A549 (cell line): ENCODE data around the gene CARD14. TPM values are rescaled to one million over a fixed set of nuclear protein-coding genes. Genes with fewer than 3 reads are reported as not detected.
A peak's percentile ranks its signal among the peaks of the same experiment; 100 is the strongest.

Source experiments
- ATAC-seq, 2 experiments: fragments of 200-7000 bp in 1 of 2; fragments of >200 bp in 1 of 2; cut with Nextera tagmentation in 1 of 2; cut with Tn5 transposase in 1 of 2; 3 replicates each; pipeline versions ENCODE4 v1.8.0 to v1.9.1; 2018 to 2020; ENCODE audit warnings: mild to moderate bottlenecking in 1 of 2, moderate library complexity in 1 of 2
- CTCF ChIA-PET: fragments of 300-600 bp; sonication (Branson Sonifier 250); formaldehyde crosslinking; extraction: SDS; loops from one replicate; lab custom pipeline; 2021; ENCODE audit warnings: antibody characterized with exemption, inconsistent platforms; lab: Yijun Ruan, JAX
- POLR2A ChIA-PET: fragments of 350-600 bp; formaldehyde crosslinking; extraction: SDS; loops from one replicate; lab custom pipeline; 2021; ENCODE audit warnings: antibody characterized with exemption, inconsistent platforms; lab: Yijun Ruan, JAX
- DNase-seq, 2 experiments: peaks; one replicate each; pipeline versions ENCODE4 v3.0.0 to v3.0.0-alpha.2; 2011 to 2016; ENCODE audit warnings: low read depth in 1 of 2, low spot score in 1 of 2
- FAIRE-seq: peaks from 2 replicates; lab custom pipeline; 2011; peaks lifted over from hg19 to GRCh38; lab: Jason Lieb, UNC
- H3K27ac ChIP-seq, 2 experiments: fragments of >200 bp; sonication (Bioruptor Twin); formaldehyde crosslinking; 3 replicates each; pipeline ENCODE4 v1.5.1; 2016 to 2017
- H3K4me1 ChIP-seq: fragments of >200 bp; sonication (Bioruptor Twin); formaldehyde crosslinking; 3 replicates; pipeline ENCODE4 v1.6.1; 2016
- H3K4me2 ChIP-seq: fragments of >200 bp; sonication (Bioruptor Twin); formaldehyde crosslinking; 3 replicates; pipeline ENCODE4 v1.6.1; 2016
- H3K4me3 ChIP-seq: fragments of >200 bp; sonication (Bioruptor Twin); formaldehyde crosslinking; 3 replicates; pipeline ENCODE4 v1.5.1; 2016
- H3K9me3 ChIP-seq: fragments of >200 bp; sonication (Bioruptor Twin); formaldehyde crosslinking; 3 replicates; pipeline ENCODE4 v1.6.1; 2016
- BHLHE40 ChIP-seq: IDR thresholded peaks from 2 replicates; pipeline ENCODE4 v1.6.1; 2012; ENCODE audit warnings: low read depth, low read length, inconsistent platforms
- CBX2 ChIP-seq: fragments of 200-600 bp; sonication (generic); IDR thresholded peaks from 2 replicates; pipeline ENCODE4 v1.6.1; 2016; ENCODE audit warnings: low read depth, mild to moderate bottlenecking, borderline replicate concordance
- CBX8 ChIP-seq: fragments of 200-600 bp; sonication (generic); IDR thresholded peaks from 2 replicates; pipeline ENCODE4 v1.6.1; 2016
- CHD4 ChIP-seq: fragments of 200-600 bp; sonication (generic); IDR thresholded peaks from 2 replicates; pipeline ENCODE4 v1.6.1; 2016; ENCODE audit warnings: antibody characterized with exemption, mild to moderate bottlenecking, borderline replicate concordance
- EHF ChIP-seq: fragments of 250-450 bp; sonication (Bioruptor Pico); IDR thresholded peaks from 2 replicates; pipeline ENCODE4 v1.5.0; 2020; ENCODE audit warnings: mild to moderate bottlenecking
- FOSL2 ChIP-seq, 2 experiments: fragments of 450-650 bp in 1 of 2; fragments of >200 bp in 1 of 2; sonication (Bioruptor Twin) in 1 of 2; formaldehyde crosslinking; IDR thresholded peaks; 2 replicates each; pipeline versions ENCODE4 v1.5.0 to v1.6.1; 2016 to 2020; ENCODE audit warnings: mild to moderate bottlenecking in 1 of 2, moderate library complexity in 1 of 2
- HOXB13 ChIP-seq: fragments of 250-450 bp; sonication (Bioruptor Pico); IDR thresholded peaks from 2 replicates; pipeline ENCODE4 v1.5.0; 2020; ENCODE audit warnings: low read depth, mild to moderate bottlenecking, moderate library complexity
- JUN ChIP-seq, 2 experiments: fragments of >200 bp; sonication (Bioruptor Twin); formaldehyde crosslinking; IDR thresholded peaks; 2 replicates in 1 of 2; 3 replicates in 1 of 2; pipeline ENCODE4 v1.6.1; 2016 to 2017
- JUNB ChIP-seq: fragments of >200 bp; sonication (Bioruptor Twin); formaldehyde crosslinking; IDR thresholded peaks from 2 replicates; pipeline ENCODE4 v1.6.1; 2016
- KDM1A ChIP-seq: fragments of 200-600 bp; sonication (generic); IDR thresholded peaks from 2 replicates; pipeline ENCODE4 v1.6.1; 2016; ENCODE audit warnings: low read depth, mild to moderate bottlenecking
- KDM5A ChIP-seq: fragments of 200-600 bp; sonication (generic); IDR thresholded peaks from 2 replicates; pipeline ENCODE4 v1.6.1; 2016; ENCODE audit warnings: antibody characterized with exemption, mild to moderate bottlenecking
- MAFK ChIP-seq: fragments of 450-650 bp; IDR thresholded peaks from 2 replicates; pipeline ENCODE4 v1.6.1; 2014; ENCODE audit not compliant: partially characterized antibody
- MAZ ChIP-seq: fragments of 150-350 bp; IDR thresholded peaks from 2 replicates; pipeline ENCODE4 v1.6.1; 2014; ENCODE audit warnings: antibody characterized with exemption, low read depth, low read length, borderline replicate concordance
- NR3C1 ChIP-seq: fragments of >200 bp; sonication (Bioruptor Twin); formaldehyde crosslinking; IDR thresholded peaks from 3 replicates; pipeline ENCODE4 v1.6.1; 2017
- PHF8 ChIP-seq: fragments of 200-600 bp; sonication (generic); IDR thresholded peaks from 2 replicates; pipeline ENCODE4 v1.6.1; 2016; ENCODE audit warnings: low read depth, mild to moderate bottlenecking, antibody characterized with exemption, moderate library complexity, borderline replicate concordance
- POLR2A ChIP-seq: IDR thresholded peaks from 2 replicates; pipeline ENCODE4 v1.6.1; 2012; ENCODE audit warnings: mild to moderate bottlenecking, low read length
- POLR2AphosphoS2 ChIP-seq: conservative IDR thresholded peaks from 2 replicates; pipeline ENCODE4 v1.6.1; 2012; ENCODE audit warnings: low read length, improper control_type of control experiment, inconsistent platforms
- RARB ChIP-seq: fragments of 250-450 bp; sonication (Bioruptor Pico); IDR thresholded peaks from 2 replicates; pipeline ENCODE4 v1.8.0; 2021; ENCODE audit warnings: mild to moderate bottlenecking, moderate library complexity
- RNF2 ChIP-seq: fragments of 200-600 bp; sonication (generic); IDR thresholded peaks from 2 replicates; pipeline ENCODE4 v1.6.1; 2016; ENCODE audit warnings: low read depth, mild to moderate bottlenecking, antibody characterized with exemption, moderate library complexity, borderline replicate concordance
- TFCP2L1 ChIP-seq: fragments of 250-450 bp; sonication (Bioruptor Pico); IDR thresholded peaks from 2 replicates; pipeline ENCODE4 v1.5.0; 2021; ENCODE audit warnings: mild to moderate bottlenecking
- TP53 ChIP-seq: fragments of 250-450 bp; sonication (Bioruptor Pico); IDR thresholded peaks from 2 replicates; pipeline ENCODE4 v1.5.0; 2021; ENCODE audit warnings: mild to moderate bottlenecking, moderate library complexity
- ZC3H11A ChIP-seq: fragments of 450-650 bp; IDR thresholded peaks from 2 replicates; pipeline ENCODE4 v1.6.1; 2014; ENCODE audit warnings: antibody characterized with exemption, mild to moderate bottlenecking
- ZNF302 ChIP-seq: fragments of 250-450 bp; sonication (Bioruptor Pico); IDR thresholded peaks from 2 replicates; pipeline ENCODE4 v1.9.0; 2021; ENCODE audit warnings: inconsistent platforms, mild to moderate bottlenecking, moderate library complexity
- ZSCAN20 ChIP-seq: fragments of 250-450 bp; sonication (Bioruptor Pico); IDR thresholded peaks from 2 replicates; pipeline ENCODE4 v1.8.0; 2022; ENCODE audit warnings: mild to moderate bottlenecking, moderate library complexity
- WGBS: methylation state at CpG from one replicate; pipeline ENCODE4 v1.1.6; 2017; ENCODE audit errors: missing lambda C conversion rate; 5-methylcytosine and 5-hydroxymethylcytosine counted together
- polyA plus RNA-seq, 4 experiments: library from polyadenylated mRNA; depleted of rRNA in 3 of 4; stranded (reverse); fragments of >200 nt; fragmentation: RNase III in 1 of 4; extraction: RNeasy Plus Mini Kit Qiagen cat#74134 plus additional on column Dnase treatment in 1 of 4; gene quantifications; 2 replicates in 3 of 4; 3 replicates in 1 of 4; pipeline ENCODE4 v1.2.3, GENCODE V29; 2011 to 2017
- TF ChIP-seq, protein P1 (sequence below): IDR thresholded peaks from 2 replicates; pipeline ENCODE4 v1.6.1; 2012; ENCODE audit warnings: low read depth, borderline replicate concordance
- TF ChIP-seq, protein P2 (sequence below): fragments of 250-450 bp; sonication (Bioruptor Pico); IDR thresholded peaks from 2 replicates; pipeline ENCODE4 v1.5.0; 2020; ENCODE audit warnings: low read depth, mild to moderate bottlenecking, moderate library complexity
- TF ChIP-seq, protein P3 (sequence below): fragments of 200-600 bp; sonication (generic); IDR thresholded peaks from 2 replicates; pipeline ENCODE4 v1.6.1; 2016; ENCODE audit warnings: antibody characterized with exemption, mild to moderate bottlenecking, moderate library complexity
- TF ChIP-seq, protein P4 (sequence below): IDR thresholded peaks from 2 replicates; pipeline ENCODE4 v1.6.1; 2012
- TF ChIP-seq, protein P5 (sequence below): fragments of >200 bp; sonication (Bioruptor Twin); formaldehyde crosslinking; IDR thresholded peaks from 2 replicates; pipeline ENCODE4 v1.6.1; 2016

Gene CARD14
- polyA plus RNA-seq, 2 of the 4 experiments (the other 2 are of a cell fraction): 0.17 to 0.18 TPM

DNA sequence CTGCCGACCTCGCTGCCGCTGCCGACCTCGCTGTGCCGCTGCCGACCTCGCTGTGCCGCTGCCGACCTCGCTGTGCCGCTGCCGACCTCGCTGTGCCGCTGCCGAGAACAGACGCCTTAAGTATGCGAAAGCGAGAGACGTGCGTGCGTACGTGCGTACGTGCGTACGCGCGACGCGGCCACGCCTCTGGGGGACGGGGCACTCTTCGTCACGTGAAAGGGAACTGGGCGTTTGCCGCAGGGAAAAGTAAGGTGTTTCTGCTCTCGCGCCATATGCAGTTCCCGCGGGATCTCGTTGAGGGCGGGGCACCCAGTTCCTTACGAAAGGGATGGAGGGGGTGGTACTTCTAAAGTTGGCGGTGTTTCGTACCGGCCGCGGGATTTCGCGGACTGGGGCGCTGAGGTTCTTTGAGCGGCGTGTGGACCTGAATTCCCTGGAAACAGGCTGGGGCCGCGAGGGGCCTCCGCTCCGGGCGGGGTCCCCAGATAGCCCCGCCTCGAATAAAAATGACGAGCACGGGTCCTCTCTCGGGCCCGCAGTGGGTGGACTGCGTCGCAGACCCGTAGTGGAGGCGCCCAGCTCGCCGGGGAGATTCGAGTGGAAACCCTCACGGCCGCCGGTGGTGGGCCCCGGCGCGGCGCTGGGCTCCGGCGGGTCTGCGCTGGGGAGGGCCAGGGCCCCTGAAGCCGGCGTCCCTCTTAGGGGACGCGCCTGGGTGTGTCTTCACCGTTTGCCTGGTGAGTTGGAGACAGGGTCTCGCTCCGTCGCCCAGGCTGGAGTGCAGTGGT lies 22.6 kb upstream of the CARD14 start, which contains the start of gene EIF4A3 (continued):
- TF ChIP-seq RNF2 (no peak), TP53 (CRISPR knock-in tag) (peak; percentile 26; the same call in 1 of the 2 replicates), ZC3H11A (no peak), BHLHE40 (peak; percentile 92), RARB (CRISPR knock-in tag) (no peak), POLR2AphosphoS2 (no peak), MAFK (no peak), PHF8 (peak; percentile 83), EHF (CRISPR knock-in tag) (no peak), NR3C1 (no peak), KDM5A (no peak), TFCP2L1 (CRISPR knock-in tag) (peak; percentile 83; the same call in 1 of the 2 replicates), POLR2A (peak; percentile 97), HOXB13 (no peak)
- TF ChIP-seq, protein P1, sequence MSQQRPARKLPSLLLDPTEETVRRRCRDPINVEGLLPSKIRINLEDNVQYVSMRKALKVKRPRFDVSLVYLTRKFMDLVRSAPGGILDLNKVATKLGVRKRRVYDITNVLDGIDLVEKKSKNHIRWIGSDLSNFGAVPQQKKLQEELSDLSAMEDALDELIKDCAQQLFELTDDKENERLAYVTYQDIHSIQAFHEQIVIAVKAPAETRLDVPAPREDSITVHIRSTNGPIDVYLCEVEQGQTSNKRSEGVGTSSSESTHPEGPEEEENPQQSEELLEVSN: peak; percentile 41
- TF ChIP-seq, protein P2, sequence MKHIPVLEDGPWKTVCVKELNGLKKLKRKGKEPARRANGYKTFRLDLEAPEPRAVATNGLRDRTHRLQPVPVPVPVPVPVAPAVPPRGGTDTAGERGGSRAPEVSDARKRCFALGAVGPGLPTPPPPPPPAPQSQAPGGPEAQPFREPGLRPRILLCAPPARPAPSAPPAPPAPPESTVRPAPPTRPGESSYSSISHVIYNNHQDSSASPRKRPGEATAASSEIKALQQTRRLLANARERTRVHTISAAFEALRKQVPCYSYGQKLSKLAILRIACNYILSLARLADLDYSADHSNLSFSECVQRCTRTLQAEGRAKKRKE: no peak
- TF ChIP-seq, protein P3, sequence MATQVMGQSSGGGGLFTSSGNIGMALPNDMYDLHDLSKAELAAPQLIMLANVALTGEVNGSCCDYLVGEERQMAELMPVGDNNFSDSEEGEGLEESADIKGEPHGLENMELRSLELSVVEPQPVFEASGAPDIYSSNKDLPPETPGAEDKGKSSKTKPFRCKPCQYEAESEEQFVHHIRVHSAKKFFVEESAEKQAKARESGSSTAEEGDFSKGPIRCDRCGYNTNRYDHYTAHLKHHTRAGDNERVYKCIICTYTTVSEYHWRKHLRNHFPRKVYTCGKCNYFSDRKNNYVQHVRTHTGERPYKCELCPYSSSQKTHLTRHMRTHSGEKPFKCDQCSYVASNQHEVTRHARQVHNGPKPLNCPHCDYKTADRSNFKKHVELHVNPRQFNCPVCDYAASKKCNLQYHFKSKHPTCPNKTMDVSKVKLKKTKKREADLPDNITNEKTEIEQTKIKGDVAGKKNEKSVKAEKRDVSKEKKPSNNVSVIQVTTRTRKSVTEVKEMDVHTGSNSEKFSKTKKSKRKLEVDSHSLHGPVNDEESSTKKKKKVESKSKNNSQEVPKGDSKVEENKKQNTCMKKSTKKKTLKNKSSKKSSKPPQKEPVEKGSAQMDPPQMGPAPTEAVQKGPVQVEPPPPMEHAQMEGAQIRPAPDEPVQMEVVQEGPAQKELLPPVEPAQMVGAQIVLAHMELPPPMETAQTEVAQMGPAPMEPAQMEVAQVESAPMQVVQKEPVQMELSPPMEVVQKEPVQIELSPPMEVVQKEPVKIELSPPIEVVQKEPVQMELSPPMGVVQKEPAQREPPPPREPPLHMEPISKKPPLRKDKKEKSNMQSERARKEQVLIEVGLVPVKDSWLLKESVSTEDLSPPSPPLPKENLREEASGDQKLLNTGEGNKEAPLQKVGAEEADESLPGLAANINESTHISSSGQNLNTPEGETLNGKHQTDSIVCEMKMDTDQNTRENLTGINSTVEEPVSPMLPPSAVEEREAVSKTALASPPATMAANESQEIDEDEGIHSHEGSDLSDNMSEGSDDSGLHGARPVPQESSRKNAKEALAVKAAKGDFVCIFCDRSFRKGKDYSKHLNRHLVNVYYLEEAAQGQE: peak; percentile 96
- TF ChIP-seq, protein P4, sequence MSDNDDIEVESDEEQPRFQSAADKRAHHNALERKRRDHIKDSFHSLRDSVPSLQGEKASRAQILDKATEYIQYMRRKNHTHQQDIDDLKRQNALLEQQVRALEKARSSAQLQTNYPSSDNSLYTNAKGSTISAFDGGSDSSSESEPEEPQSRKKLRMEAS: peak; percentile 91

DNA sequence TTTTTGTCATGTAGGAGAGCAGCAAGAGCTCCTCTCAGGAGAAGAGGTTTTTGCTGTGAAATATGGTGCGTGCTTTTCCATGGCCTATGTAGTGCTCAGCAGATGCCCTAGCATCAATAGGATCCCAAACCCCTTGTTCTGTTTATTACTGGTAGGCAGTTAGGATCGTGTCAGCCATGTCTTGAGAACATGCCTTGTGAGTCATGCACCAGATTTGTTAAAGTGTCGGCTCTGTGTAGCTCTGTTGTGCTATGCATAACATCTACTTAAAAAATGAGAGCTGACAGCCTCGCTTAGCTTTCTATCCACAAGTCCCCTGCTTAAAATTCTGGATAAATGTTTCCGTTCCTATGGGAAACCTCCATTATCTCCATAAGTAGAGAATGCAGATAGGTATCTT lies 18.5 kb upstream of the CARD14 start:
- no peak for FAIRE-seq
- ATAC-seq: no peak
- Histone ChIP-seq H3K27ac (no peak overlapping the region), H3K4me2 (no peak overlapping the region), H3K9me3 (no peaks in the 10 kb centered on the region), H3K4me1 (peaks cover 6% of the 10 kb centered on the region), H3K4me3 (no peak overlapping the region)
- POLR2A ChIA-PET: no interaction called here
- DNase-seq: no peak
- CTCF ChIA-PET: interaction anchor here (1.2 to 2.0 kb wide), 3 partner anchors 12 to 87 kb away, joined by 4 to 7 read pairs (median 6); no protein-coding TSS in a partner anchor
- 69% methylated on average over 5 of the region's 5 CpGs for WGBS
- TF ChIP-seq CBX2: no peak
- TF ChIP-seq FOSL2 (IDR thresholded peaks at IDR 0.05): no peak
- no peak for TF ChIP-seq FOSL2 (CRISPR knock-in tag; IDR thresholded peaks at IDR 0.05)
- TF ChIP-seq, protein P1: no peak
- no peak for TF ChIP-seq JUN (IDR thresholded peaks at IDR 0.05)
- TF ChIP-seq CHD4: no peak
- TF ChIP-seq TP53 (CRISPR knock-in tag): no peak
- TF ChIP-seq, protein P3: no peak
- no peak for TF ChIP-seq RNF2
- TF ChIP-seq ZSCAN20 (CRISPR knock-in tag): no peak
- no peak for TF ChIP-seq MAZ
- no peak for TF ChIP-seq ZNF302 (CRISPR knock-in tag)
- no peak for TF ChIP-seq CBX8
- no peak for TF ChIP-seq NR3C1
- TF ChIP-seq JUNB: no peak
- no peak for TF ChIP-seq KDM1A
- TF ChIP-seq, protein P5, sequence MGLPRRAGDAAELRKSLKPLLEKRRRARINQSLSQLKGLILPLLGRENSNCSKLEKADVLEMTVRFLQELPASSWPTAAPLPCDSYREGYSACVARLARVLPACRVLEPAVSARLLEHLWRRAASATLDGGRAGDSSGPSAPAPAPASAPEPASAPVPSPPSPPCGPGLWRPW: no peak
- TF ChIP-seq, protein P4: no peak
